C1 segment of cervical spinal cord (tissue), 14 donors: ENCODE data around the gene DCTN2.

ENCODE experiments used
- DNase-seq, 14 donors: peaks; one replicate each; lab custom pipeline; 2025; lab: John Stamatoyannopoulos, UW

DCTN2 gene

GRCh38 chr12:57491393-57492280 lies 55.4 kb downstream of the DCTN2 start:
- DNase-seq = no peak

- no peak for DNase-seq
These were observed 56.9 kb downstream of the DCTN2 start for GRCh38 chr12:57490126-57490525.

GRCh38 chr12:57489157-57489641 lies 57.8 kb downstream of the DCTN2 start:
- no peak for DNase-seq

GRCh38 chr12:57488402-57489156 lies 58.4 kb downstream of the DCTN2 start:
- peak in 1 of 14 donors; percentile 28 for DNase-seq

- DNase-seq = peak; percentile 21 to 96 (median 88)
These were observed 59.2 kb downstream of the DCTN2 start, which contains the start of gene MARS1 for GRCh38 chr12:57487597-57488401. MARS1 (plus strand) TSS chr12:57488068; CDS start chr12:57488091, 23 bp downstream.

GRCh38 chr12:57487055-57487596 lies 59.9 kb downstream of the DCTN2 start:
- DNase-seq = peak in 1 of 14 donors; percentile 42

- DNase-seq = no peak
These were observed 61.3 kb downstream of the DCTN2 start for GRCh38 chr12:57485695-57486094.

GRCh38 chr12:57483466-57483865 lies 63.5 kb downstream of the DCTN2 start:
- no peak for DNase-seq

- no peak for DNase-seq
These were observed 65.3 kb downstream of the DCTN2 start for GRCh38 chr12:57481671-57482070.
